GM12878 (cell line): ENCODE data around the gene IL27RA. TPM values are rescaled to one million over a fixed set of nuclear protein-coding genes. Genes with fewer than 3 reads are reported as not detected.
A peak's percentile ranks its signal among the peaks of the same experiment; 100 is the strongest.

Experiments used
- BRCA1 ChIP-seq: IDR thresholded peaks from 2 replicates; pipeline ENCODE4 v1.6.1; 2011; ENCODE audit warnings: low read depth, low read length, improper control_type of control experiment
- CHD1 ChIP-seq: IDR thresholded peaks from 2 replicates; pipeline ENCODE4 v1.6.1; 2012; ENCODE audit warnings: low read depth, low read length, improper control_type of control experiment
- E4F1 ChIP-seq: fragments of 450-650 bp; IDR thresholded peaks from 2 replicates; pipeline ENCODE4 v1.6.1; 2018; ENCODE audit warnings: borderline replicate concordance, mild to moderate bottlenecking; ENCODE audit not compliant: partially characterized antibody
- EED ChIP-seq: sonication (generic); IDR thresholded peaks from 2 replicates; pipeline ENCODE4 v1.6.1; 2016; ENCODE audit warnings: antibody characterized with exemption, low read depth
- HDAC2 ChIP-seq: fragments of 200-600 bp; sonication (generic); IDR thresholded peaks from 2 replicates; pipeline ENCODE4 v1.6.1; 2017
- JUND ChIP-seq: IDR thresholded peaks from 2 replicates; pipeline ENCODE4 v1.6.1; 2012; ENCODE audit warnings: low read depth, mild to moderate bottlenecking, low read length, improper control_type of control experiment, moderate library complexity
- LARP7 ChIP-seq: fragments of 450-650 bp; IDR thresholded peaks from 2 replicates; pipeline ENCODE4 v1.6.1; 2017; ENCODE audit warnings: mild to moderate bottlenecking
- MXI1 ChIP-seq: fragments of 150-350 bp; IDR thresholded peaks from 2 replicates; pipeline ENCODE4 v1.6.1; 2011; ENCODE audit warnings: low read depth, mild to moderate bottlenecking, inconsistent platforms, low read length, improper control_type of control experiment
- MYB ChIP-seq: fragments of 150-350 bp; IDR thresholded peaks from 2 replicates; pipeline ENCODE4 v1.6.1; 2014; ENCODE audit warnings: mild to moderate bottlenecking, low read depth, low read length, borderline replicate concordance
- NFYA ChIP-seq: IDR thresholded peaks from 2 replicates; pipeline ENCODE4 v1.6.1; 2011; ENCODE audit warnings: low read depth, mild to moderate bottlenecking, low read length, improper control_type of control experiment, borderline replicate concordance
- PAX5 ChIP-seq: IDR thresholded peaks from 2 replicates; pipeline ENCODE4 v1.6.1; 2011; ENCODE audit warnings: low read depth, low read length, borderline replicate concordance
- POLR2AphosphoS5 ChIP-seq: IDR thresholded peaks from 2 replicates; pipeline ENCODE4 v1.6.1; 2011; ENCODE audit warnings: mild to moderate bottlenecking, low read length, inconsistent platforms
- POU2F2 ChIP-seq: IDR thresholded peaks from 3 replicates; pipeline ENCODE4 v1.6.1; 2011; ENCODE audit warnings: low read depth, mild to moderate bottlenecking, low read length, borderline replicate concordance
- SRF ChIP-seq, 2 experiments: IDR thresholded peaks; 2 replicates each; pipeline ENCODE4 v1.6.1; 2011; ENCODE audit warnings: low read depth in 2 of 2, low read length in 2 of 2, mild to moderate bottlenecking in 1 of 2, moderate library complexity in 1 of 2
- TCF3 ChIP-seq: IDR thresholded peaks from 2 replicates; pipeline ENCODE4 v1.6.1; 2012; ENCODE audit warnings: low read depth, mild to moderate bottlenecking, low read length, borderline replicate concordance; ENCODE audit not compliant: insufficient read depth
- WRNIP1 ChIP-seq: IDR thresholded peaks from 2 replicates; pipeline ENCODE4 v1.6.1; 2011; ENCODE audit warnings: low read depth, low read length, improper control_type of control experiment, borderline replicate concordance
- ZBTB11 ChIP-seq: fragments of 450-650 bp; formaldehyde crosslinking; IDR thresholded peaks from 2 replicates; pipeline ENCODE4 v1.5.0; 2022; ENCODE audit warnings: mild to moderate bottlenecking, missing genetic modification characterization
- ZNF217 ChIP-seq: fragments of 450-650 bp; IDR thresholded peaks from 2 replicates; pipeline ENCODE4 v1.6.1; 2017; ENCODE audit warnings: antibody characterized with exemption, mild to moderate bottlenecking
- ZNF24 ChIP-seq: fragments of 450-650 bp; IDR thresholded peaks from 2 replicates; pipeline ENCODE4 v1.6.1; 2017; ENCODE audit warnings: antibody characterized with exemption, mild to moderate bottlenecking
- polyA plus RNA-seq, 11 experiments: library from polyadenylated mRNA; depleted of rRNA in 4 of 11; unstranded in 6 of 11; stranded (reverse) in 5 of 11; fragments of >200 nt; fragmentation: Nextera tagmentation in 4 of 11; fragmentation: Illumina TruSeq in 1 of 11; extraction: Ambion mirVana in 4 of 11; extraction: Trizol in 1 of 11; gene quantifications; 1 replicate in 1 of 11; 2 replicates in 10 of 11; pipeline versions ENCODE4 v1.2.1 to v1.2.3, GENCODE V29; 2011 to 2016; ENCODE audit warnings: inconsistent platforms in 2 of 11, missing spikeins in 2 of 11, low read depth in 1 of 11
- total RNA-seq, 4 experiments: library from RNA; depleted of rRNA in 3 of 4; stranded (reverse); fragments of >200 nt in 3 of 4; fragmentation: Illumina TruSeq in 1 of 4; extraction: Trizol in 1 of 4; gene quantifications; 2 replicates each; pipeline versions ENCODE4 v1.2.1 to v1.2.3, GENCODE V29; 2013 to 2021
- TF ChIP-seq, protein P1 (sequence below): fragments of 450-650 bp; IDR thresholded peaks from 2 replicates; pipeline ENCODE4 v1.6.1; 2017; ENCODE audit warnings: borderline replicate concordance
- TF ChIP-seq, protein P2 (sequence below): fragments of 450-650 bp; IDR thresholded peaks from 2 replicates; pipeline ENCODE4 v1.6.1; 2016; ENCODE audit warnings: mild to moderate bottlenecking
- TF ChIP-seq, protein P3 (sequence below): fragments of 450-650 bp; IDR thresholded peaks from 2 replicates; pipeline ENCODE4 v1.6.1; 2016; ENCODE audit warnings: mild to moderate bottlenecking

The IL27RA gene
- total and polyA plus RNA-seq, 10 of the 15 experiments (the other 5 are each of a cell fraction or from before 2014, with no cell fraction given): 8.4 to 63.5 (median 41.2) TPM

GRCh38 chr19:14015524-14016035 lies 16.0 kb upstream of the IL27RA start (continued):
- TF ChIP-seq E4F1: no peak
- no peak for TF ChIP-seq HDAC2
- no peak for TF ChIP-seq EED
- TF ChIP-seq MYB: no peak
- TF ChIP-seq, protein P1, sequence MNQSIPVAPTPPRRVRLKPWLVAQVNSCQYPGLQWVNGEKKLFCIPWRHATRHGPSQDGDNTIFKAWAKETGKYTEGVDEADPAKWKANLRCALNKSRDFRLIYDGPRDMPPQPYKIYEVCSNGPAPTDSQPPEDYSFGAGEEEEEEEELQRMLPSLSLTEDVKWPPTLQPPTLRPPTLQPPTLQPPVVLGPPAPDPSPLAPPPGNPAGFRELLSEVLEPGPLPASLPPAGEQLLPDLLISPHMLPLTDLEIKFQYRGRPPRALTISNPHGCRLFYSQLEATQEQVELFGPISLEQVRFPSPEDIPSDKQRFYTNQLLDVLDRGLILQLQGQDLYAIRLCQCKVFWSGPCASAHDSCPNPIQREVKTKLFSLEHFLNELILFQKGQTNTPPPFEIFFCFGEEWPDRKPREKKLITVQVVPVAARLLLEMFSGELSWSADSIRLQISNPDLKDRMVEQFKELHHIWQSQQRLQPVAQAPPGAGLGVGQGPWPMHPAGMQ: no peak
- TF ChIP-seq POLR2AphosphoS5: peak; percentile 36; the same call in 1 of the 2 replicates
- TF ChIP-seq ZBTB11 (CRISPR knock-in tag): no peak
- TF ChIP-seq LARP7: no peak
- no peak for TF ChIP-seq TCF3
- 0 out of 2 replicates have a peak, but pooled peaks have one; percentile 9 for TF ChIP-seq ZNF24
- TF ChIP-seq CHD1: no peak
- no peak for TF ChIP-seq WRNIP1
- no peak for TF ChIP-seq PAX5
- no peak for TF ChIP-seq JUND
- TF ChIP-seq SRF (IDR thresholded peaks at IDR 0.05; ENCODE audit: low read depth in 2 of 2, low read length in 2 of 2): no peak
- TF ChIP-seq, protein P2, sequence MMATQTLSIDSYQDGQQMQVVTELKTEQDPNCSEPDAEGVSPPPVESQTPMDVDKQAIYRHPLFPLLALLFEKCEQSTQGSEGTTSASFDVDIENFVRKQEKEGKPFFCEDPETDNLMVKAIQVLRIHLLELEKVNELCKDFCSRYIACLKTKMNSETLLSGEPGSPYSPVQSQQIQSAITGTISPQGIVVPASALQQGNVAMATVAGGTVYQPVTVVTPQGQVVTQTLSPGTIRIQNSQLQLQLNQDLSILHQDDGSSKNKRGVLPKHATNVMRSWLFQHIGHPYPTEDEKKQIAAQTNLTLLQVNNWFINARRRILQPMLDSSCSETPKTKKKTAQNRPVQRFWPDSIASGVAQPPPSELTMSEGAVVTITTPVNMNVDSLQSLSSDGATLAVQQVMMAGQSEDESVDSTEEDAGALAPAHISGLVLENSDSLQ: peak; percentile 29; the same call in 1 of the 2 replicates
- TF ChIP-seq, protein P3, sequence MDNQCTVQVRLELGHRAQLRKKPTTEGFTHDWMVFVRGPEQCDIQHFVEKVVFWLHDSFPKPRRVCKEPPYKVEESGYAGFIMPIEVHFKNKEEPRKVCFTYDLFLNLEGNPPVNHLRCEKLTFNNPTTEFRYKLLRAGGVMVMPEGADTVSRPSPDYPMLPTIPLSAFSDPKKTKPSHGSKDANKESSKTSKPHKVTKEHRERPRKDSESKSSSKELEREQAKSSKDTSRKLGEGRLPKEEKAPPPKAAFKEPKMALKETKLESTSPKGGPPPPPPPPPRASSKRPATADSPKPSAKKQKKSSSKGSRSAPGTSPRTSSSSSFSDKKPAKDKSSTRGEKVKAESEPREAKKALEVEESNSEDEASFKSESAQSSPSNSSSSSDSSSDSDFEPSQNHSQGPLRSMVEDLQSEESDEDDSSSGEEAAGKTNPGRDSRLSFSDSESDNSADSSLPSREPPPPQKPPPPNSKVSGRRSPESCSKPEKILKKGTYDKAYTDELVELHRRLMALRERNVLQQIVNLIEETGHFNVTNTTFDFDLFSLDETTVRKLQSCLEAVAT: peak; percentile 98
- peak; percentile 81 for TF ChIP-seq ZNF217
- no peak for TF ChIP-seq BRCA1
- TF ChIP-seq MXI1: peak; percentile 51; the same call in 1 of the 2 replicates
- peak; percentile 99 for TF ChIP-seq POU2F2
- TF ChIP-seq NFYA: no peak
